Posterior cingulate gyrus (tissue), 11 donors: ENCODE results near the gene LRP3.
"Not testable (repeated sequence)": the region's sequence is repeated elsewhere in the genome, so short reads cannot be mapped to it uniquely, and the experiment has no call there.

Experiments
- DNase-seq, 10 donors: peaks; one replicate each; pipeline versions ENCODE4 v3.0.0 to v3.0.0-alpha.2; 2020 to 2021; ENCODE audit warnings: mixed read lengths in 3 of 10
- intact Hi-C: fragments of 100-400 bp; cut with DNase I; formaldehyde crosslinking; loops from one replicate; pipeline ENCODE4 v1.15.1; 2023

LRP3 gene

GRCh38 chr19:33175156-33175782 is 18.9 kb upstream of the LRP3 start:
- intact Hi-C loops = loop anchor here (10.0 kb wide), 2 partner anchors 200 to 350 kb away; partner anchors contain the start of genes CEBPG and PEPD
- no peak for DNase-seq

DNA sequence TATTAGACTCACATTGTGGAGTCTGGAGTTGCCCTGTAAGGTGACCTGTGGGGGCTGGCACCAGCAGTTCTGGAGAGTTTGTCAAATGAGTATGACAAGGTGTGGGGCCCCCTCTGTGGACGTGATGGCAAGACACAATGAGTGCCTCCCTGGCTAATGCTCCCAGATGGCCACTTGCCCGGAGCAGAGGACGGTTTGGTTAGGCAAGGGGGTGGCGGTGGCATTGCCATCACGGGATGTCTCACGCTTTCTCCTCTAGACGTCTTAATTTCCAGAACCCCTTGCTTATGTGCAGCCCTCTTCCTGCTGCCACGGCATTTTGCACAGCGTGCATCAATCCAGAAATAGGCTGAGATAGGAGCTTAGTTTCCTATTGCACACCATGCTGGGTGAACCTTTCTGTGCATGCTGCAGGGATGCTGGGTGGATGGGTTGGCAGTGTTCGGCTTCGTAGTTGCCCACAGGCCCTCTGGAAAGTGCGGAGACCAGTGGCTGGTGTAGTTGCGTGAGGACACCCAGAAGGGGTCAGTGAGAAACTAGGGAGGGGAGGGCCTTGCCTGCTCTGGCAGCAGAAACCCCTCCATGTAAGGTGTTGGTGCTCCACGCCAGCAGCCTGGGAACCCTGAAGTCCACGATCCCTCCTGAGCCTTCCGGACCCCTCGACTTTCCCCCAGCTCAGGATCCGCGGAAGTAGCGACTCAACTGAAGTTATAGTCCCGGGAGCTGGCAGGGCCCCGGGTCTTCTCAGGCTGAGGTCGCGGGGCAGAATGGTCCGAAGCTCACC is 18.1 kb upstream of the LRP3 start:
- intact Hi-C loops = loop anchor here (10.0 kb wide), 2 partner anchors 199 to 349 kb away; partner anchors contain the start of genes CEBPG and PEPD
- peak in 5 of 10 donors; percentile 25 to 89 (median 36) for DNase-seq

DNA sequence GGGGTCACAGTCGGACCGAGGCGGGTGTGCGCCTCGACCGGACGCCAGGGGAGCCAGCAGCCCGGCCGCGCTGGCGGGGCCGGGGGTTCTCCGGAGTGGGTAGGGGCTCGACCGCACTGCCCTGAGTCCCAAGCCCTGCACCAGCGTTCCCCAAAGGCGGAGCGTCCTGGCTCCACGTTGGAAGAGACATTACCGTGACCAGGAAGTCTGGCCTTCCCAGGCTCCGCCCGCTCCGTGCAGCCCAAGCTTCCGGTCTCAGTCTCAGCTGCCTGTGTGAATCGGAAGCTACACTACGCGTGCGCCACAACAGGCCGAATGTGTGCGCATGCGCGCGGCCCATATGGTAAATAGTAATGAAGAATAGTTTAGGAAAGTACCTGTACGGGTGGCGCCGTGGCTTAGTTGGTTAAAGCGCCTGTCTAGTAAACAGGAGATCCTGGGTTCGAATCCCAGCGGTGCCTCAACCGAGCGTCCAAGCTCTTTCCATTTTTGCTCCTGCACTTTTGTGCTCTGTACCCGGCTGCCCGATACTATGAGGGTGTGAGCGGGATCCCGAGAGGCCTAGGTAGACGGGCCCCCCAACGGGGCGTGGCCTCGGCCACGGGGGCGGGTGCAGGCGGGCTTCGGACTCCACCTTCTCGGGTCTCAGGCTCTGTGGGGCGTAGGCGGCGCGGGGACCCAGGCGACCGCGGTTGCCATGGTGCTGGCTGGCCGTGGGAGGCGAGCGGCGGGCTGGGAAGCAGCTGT is 17.3 kb upstream of the LRP3 start:
- peak; percentile 87 to 99 (median 92) for DNase-seq
- intact Hi-C loops = loop anchor here (1.0 to 10.0 kb wide), 3 partner anchors 17 to 348 kb away; partner anchors contain the start of genes CEBPG, LRP3 and PEPD

DNA sequence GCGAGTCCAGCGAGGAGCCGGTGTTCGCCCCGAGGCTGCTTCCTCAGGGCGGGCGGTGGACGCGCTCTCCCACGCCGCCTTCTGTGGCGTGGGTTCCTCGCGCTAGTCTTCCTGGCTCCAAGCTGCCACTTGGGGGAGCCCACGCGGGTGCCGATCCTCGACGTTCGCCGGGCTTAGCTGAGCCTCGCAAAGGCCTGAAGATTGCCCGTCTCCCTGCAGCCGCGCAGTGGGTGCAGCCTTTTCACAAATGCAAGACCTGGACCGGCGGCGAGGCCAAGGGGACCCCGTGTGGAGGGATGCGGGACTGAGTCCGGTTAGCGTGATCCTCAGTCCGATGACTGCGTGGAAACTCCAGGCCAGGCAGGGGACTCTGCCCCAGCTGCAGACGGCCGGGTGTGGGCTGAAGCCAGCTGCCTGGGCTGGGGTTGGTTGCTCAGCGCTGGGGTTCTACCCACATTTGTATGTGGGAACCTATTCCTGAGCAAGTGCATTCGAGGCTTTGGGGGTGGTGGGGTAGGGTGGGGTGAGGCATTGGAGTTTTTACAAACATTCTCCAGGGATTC is 16.6 kb upstream of the LRP3 start:
- intact Hi-C loops = loop anchor here (1.0 to 10.0 kb wide), 3 partner anchors 17 to 347 kb away; partner anchors contain the start of genes CEBPG, LRP3 and PEPD
- peak in 1 of 10 donors; percentile 98 for DNase-seq

DNA sequence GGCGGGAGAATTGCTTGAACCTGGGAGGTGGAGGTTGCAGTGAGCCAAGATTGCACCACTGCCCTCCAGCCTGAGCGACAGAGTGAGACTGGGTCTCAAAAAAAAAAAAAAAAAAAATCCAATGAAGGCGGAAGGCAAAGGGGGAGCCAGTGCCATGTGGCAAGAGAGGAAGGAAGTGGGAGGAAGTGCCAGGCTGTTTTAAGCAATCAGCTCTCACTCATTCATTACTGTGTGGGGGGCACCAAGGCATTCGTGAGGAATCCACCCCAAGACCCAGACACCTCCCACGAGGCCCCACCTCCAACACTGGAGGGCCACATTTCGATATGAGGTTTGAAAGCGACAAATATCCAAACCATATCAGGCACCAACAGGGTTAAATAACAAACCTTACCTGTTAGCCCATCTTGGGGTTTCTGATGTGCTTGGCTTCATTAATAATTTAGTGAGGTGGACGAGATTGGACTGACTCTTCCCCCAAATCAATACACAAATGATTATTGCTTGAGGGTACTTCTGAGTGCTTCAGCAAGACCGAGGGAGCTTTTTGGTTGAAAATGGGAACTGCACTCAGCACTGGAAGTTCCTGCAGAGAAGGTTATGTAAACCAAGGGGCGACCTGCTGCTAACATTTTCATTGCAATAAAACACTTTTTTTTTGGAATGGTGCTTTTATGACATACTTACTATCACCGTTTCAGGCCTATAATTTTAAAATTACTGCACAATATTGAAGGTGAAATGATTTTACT is 7.5 kb upstream of the LRP3 start:
- DNase-seq = peak in 1 of 10 donors; percentile 16
- intact Hi-C loops = no loop called here

DNA sequence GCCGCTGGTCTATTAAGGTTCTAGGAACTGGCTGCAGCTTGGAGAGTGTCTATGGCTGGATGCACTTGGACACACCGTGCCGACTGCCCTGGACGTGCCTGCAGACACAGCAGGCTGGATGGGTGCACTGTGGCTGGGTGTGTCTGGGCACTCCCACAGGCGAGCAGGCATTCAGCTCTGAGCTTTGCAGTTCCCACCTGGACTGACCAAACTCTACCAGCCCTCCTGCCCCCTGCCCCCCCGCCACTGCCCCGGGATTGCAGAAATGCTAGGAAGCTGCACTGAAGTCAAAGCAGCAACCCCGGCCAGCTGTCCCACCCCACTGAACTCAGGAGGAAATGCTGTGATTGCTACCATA is 7.0 kb upstream of the LRP3 start:
- peak in 4 of 10 donors; percentile 25 to 83 (median 72) for DNase-seq
- intact Hi-C loops = no loop called here

- intact Hi-C loops = no loop called here
- no peak for DNase-seq
These were observed 4.7 kb upstream of the LRP3 start for GRCh38 chr19:33189453-33189852.

DNA sequence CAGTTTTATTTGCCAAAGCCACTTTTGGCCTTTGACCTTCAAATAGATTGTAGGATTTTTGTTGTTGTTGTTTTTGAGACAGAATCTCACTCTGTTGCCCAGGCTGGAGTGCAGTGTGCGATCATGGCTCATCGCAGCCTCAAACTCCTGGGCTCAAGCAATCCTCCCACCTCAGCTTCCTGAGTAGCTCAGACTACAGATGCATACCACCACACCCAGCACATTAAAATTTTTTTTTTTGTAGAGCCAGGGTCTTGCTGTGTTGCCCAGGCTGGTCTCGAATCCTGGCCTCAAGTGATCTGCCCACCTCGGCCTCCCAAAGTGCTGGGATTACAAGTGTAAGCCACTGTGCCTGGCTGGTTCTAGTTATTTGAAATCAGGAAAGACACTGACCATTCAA is 3.0 kb upstream of the LRP3 start:
- DNase-seq, intact Hi-C loops: not testable (repeated sequence)

- DNase-seq = peak in 2 of 10 donors; percentile 30 to 41
- intact Hi-C loops = no loop called here
These were observed 2.6 kb upstream of the LRP3 start for GRCh38 chr19:33191501-33191900.

GRCh38 chr19:33192010-33192409 is 2.1 kb upstream of the LRP3 start:
- intact Hi-C loops = no loop called here
- peak in 1 of 10 donors; percentile 7 for DNase-seq

DNA sequence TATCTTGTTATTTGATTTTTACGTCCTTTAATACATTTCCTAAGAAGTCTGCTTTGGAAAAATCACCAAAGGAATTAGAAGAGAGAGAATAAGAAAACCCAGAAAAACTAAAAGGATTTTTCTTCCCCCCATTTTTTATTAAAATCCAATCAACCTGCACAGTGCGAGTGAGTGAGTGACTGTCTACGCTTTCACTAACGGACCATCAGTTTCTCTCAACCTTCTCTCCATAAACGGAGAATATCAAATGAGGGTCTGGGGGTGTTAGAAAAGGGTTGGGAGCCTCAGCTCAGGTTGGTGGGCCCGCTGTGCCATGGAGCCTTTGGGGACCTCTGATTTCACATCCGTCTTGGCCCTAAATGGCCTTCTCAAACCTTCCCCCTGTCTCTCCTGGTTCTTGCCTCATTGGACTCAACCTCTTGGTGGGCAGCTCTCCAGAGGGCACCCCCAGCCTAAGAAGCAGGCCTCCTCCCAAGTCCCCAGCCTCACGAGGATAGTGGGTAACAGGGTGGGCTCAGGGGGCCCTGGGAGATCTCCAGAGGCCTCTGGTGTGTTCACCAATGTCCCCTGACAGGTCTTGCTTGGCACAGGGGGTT is 763 bp upstream of the LRP3 start:
- DNase-seq = peak in 3 of 10 donors; percentile 14 to 57 (median 21)
- intact Hi-C loops = no loop called here

GRCh38 chr19:33194532-33194885 is 379 bp downstream of the LRP3 start:
- peak in 3 of 10 donors; percentile 71 to 79 (median 76) for DNase-seq
- intact Hi-C loops = loop anchor here (1.0 kb wide), 1 partner anchor 17 kb away; no protein-coding TSS in a partner anchor

DNA sequence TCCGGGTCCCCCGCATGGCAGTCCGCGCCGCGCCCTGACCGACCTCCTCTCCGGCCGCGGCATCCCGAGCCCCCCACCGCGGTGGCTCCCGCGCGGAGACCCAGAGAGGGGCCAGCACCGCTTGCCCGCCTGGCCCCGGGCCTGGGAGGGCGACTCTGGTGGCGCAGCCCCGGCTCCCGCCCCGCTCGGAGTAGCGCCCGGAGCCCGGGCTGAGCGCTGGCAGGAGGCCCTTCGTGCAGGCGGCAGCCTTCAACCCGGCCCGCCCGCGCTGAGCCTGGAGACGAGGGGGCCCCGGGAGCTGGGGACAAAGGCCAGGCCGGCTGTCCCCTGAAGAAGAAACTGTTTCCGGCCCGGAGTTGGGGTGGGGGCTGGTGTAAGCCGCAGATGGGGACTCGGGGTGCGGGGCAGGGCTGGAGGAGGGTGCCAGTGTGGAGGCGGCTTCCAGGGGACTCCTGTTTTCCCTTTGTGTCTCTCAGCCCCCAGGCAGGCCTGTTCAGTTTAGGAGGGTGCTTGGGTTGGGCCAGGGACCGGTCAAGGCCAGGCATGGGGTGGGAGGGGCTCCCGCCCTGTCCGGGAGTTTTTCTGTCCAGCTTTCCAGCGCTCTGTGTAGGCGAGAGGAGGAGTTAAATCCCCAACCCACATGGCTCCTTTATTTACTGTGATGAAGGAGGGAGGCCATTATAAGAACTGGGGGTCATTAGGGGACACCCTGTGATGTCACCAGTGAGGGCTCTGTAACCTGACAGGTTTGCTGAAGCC is 935 bp downstream of the LRP3 start:
- intact Hi-C loops = loop anchor here (1.0 kb wide), 1 partner anchor 18 kb away; no protein-coding TSS in a partner anchor
- DNase-seq = peak in 3 of 10 donors; percentile 76 to 84 (median 82)

DNA sequence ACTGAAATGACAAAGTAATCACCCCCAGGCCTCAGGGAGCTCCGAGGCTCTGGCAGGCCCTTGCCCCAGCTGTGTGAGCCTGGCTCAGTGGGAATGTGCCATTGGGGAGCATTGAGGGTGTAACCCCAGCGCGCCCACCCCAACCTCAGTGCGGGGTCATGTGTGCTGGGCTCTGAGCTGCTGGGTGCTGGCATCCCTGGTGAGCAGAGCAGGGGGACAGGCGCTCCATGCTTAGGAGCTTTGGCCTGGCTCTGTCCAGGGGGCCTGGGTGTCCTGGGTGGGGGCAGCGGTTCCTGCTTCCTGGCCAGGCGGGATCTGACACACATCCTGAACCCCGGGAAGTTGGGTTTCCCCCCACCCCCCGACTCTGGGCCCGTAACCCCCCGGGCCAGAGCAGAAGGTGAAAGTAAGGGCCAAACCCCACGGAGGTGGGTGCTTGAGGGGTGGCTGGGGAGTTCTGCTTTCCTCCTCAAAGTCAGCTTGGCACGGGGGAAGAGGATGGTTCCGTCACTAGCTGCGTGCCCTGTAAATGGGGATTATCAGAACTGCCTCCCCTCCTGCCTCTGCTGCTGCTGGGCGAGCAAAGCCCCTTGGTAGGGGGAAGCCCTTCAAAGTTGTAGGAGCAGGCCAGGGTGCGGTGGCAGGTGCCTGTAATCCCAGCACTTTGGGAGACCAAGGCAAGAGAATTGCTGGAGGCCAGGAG is 1.7 kb downstream of the LRP3 start:
- intact Hi-C loops = no loop called here
- peak in 3 of 10 donors; percentile 54 to 70 (median 66) for DNase-seq

DNA sequence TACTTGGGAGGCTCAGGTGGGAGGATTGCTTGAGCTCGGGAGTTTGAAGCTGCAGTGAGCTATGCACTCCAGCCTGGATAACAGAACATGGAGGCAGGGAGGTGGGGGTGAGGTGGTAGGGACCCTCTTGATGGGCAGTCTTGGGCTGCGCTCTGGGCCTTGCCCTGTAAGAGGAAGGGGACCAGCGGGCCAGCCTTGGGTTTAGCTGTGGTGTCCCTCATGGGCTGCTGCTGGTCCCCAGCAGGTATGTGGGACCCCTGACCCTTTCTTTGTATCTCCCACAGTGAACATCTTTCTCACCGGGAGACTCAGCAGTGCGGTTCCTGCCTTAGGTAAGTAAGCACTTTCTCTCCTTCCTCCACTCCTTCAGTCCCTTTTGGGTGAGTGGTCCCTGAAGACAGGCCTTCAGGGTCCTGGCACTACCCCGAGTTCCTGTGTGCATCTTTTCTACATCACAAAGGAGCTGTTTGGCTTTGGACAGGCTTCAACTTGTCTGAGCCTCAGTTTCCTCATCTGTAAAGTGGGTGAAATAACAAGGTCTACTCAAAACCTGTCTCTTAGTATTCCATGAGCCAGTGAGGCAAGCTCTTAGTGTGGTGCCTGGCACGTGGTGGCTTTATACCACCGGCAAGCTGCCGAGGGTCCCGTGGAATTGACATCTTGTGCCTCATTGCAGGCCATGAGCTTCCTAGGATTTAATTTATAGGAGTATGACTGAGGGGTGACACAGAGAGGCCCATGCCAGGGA is 2.5 kb downstream of the LRP3 start:
- DNase-seq = peak in 2 of 10 donors; percentile 24 to 60
- intact Hi-C loops = no loop called here

DNA sequence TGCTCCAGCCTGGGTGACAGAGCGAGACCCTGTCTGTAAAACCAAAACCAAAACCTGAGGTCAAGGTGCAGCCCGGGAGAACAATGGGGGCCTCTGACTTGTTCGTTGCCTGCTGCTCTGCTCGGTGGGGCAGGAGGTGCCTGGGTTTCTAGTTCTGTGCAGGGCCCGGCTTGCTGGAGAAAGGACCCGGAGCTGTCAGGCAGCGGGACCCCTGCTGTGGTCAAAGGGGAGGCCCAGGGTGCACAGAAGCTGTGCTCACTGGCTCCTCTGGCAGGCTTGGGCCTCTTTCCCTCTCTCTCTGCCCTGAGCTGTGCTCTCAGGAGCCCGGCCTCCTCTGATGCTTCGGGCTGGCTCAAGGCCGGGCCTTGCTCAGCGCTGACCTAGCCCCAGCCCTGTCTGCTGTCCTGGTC is 3.5 kb downstream of the LRP3 start:
- intact Hi-C loops = no loop called here
- no peak for DNase-seq

GRCh38 chr19:33198169-33198568 is 4.0 kb downstream of the LRP3 start:
- no peak for DNase-seq
- intact Hi-C loops = no loop called here
